ENCODE measurements around the gene RUFY4. TPM values are rescaled to one million over a fixed set of nuclear protein-coding genes. Genes with fewer than 3 reads are reported as not detected.

The RUFY4 gene
- total and polyA plus RNA-seq, 2 experiments from 2014 or later, result 0.27 TPM; not detected in 1

DNA sequence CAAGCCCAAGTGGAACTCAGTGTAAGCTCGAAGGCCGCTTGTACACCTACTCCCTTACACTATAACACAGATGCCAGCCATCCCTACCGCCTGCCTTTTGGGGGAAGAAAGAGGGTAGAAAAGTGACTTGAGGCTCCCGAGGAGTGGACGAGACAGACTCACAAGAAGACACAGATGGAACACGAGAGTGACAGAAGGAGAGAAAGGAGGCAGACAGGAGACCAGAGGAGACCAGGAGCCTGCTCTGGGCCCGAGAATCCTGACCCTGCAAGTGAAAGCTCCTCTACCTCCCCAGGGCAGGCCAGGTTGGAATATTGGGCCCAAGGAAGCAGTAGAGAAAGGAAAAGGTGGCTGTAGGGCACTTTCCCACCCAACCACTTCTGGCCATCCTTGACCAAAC is 42.8 kb upstream of the RUFY4 start (continued):
- TF ChIP-seq, protein P1, sequence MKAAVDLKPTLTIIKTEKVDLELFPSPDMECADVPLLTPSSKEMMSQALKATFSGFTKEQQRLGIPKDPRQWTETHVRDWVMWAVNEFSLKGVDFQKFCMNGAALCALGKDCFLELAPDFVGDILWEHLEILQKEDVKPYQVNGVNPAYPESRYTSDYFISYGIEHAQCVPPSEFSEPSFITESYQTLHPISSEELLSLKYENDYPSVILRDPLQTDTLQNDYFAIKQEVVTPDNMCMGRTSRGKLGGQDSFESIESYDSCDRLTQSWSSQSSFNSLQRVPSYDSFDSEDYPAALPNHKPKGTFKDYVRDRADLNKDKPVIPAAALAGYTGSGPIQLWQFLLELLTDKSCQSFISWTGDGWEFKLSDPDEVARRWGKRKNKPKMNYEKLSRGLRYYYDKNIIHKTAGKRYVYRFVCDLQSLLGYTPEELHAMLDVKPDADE (IDR thresholded peaks at IDR 0.05), result no peak
- TF ChIP-seq, protein P2, sequence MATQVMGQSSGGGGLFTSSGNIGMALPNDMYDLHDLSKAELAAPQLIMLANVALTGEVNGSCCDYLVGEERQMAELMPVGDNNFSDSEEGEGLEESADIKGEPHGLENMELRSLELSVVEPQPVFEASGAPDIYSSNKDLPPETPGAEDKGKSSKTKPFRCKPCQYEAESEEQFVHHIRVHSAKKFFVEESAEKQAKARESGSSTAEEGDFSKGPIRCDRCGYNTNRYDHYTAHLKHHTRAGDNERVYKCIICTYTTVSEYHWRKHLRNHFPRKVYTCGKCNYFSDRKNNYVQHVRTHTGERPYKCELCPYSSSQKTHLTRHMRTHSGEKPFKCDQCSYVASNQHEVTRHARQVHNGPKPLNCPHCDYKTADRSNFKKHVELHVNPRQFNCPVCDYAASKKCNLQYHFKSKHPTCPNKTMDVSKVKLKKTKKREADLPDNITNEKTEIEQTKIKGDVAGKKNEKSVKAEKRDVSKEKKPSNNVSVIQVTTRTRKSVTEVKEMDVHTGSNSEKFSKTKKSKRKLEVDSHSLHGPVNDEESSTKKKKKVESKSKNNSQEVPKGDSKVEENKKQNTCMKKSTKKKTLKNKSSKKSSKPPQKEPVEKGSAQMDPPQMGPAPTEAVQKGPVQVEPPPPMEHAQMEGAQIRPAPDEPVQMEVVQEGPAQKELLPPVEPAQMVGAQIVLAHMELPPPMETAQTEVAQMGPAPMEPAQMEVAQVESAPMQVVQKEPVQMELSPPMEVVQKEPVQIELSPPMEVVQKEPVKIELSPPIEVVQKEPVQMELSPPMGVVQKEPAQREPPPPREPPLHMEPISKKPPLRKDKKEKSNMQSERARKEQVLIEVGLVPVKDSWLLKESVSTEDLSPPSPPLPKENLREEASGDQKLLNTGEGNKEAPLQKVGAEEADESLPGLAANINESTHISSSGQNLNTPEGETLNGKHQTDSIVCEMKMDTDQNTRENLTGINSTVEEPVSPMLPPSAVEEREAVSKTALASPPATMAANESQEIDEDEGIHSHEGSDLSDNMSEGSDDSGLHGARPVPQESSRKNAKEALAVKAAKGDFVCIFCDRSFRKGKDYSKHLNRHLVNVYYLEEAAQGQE (IDR thresholded peaks at IDR 0.05; ENCODE audit: unreplicated experiment), result no peak

DNA sequence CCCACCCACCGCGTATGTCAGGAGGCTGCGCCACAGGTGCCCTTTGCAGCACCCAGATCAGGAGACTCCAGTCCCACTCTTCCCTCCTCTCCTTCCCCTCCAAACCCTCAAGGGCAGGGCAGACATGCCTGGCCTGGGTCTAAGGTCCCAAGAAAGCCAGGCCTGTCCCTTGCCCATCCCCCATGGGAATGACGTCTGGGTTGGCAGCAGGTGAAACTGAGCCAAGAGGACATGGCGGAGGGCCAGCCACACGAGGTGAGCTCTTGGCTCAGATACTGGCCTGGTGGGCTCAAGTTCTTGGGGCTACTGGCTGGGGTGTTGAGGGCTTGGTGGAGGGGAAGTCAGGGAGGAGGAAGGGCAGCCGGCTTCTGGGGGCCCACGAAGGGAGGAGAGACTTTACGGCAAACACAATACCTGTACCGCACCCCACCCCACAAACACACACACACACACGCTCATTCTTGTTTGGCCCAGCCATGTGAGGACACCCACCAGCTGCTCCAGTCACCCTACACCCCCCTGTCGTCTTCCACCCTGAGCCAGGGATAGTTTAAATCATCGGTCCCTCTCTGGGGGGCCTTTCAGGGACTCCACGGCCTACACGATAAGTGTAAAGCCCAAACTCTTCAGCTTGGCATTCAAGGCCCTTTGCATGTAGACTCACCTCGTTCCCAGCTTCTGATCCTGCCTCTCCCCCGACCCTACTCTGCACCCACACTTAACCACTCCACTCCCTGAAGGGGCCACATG is 42.2 kb upstream of the RUFY4 start:
- Histone ChIP-seq H3K4me2 (no peak overlapping the region), H3K9me2 (ENCODE audit: insufficient read depth) (no peaks in the 10 kb centered on the region), H3K36me3 (ENCODE audit: insufficient read depth) (no peaks in the 10 kb centered on the region), H3K4me3 (no peak overlapping the region), H3K27ac (ENCODE audit: low read depth) (no peak overlapping the region), H3K4me1 (ENCODE audit: insufficient read depth) (peaks cover 13% of the 10 kb centered on the region), H3F3A (replicated peaks; ENCODE audit: low read depth) (no peaks in the 10 kb centered on the region), H4K20me1 (replicated peaks; ENCODE audit: insufficient read depth) (no peaks in the 10 kb centered on the region), H2AFZ (no peak overlapping the region), H3K27me3 (ENCODE audit: insufficient read depth) (no peaks in the 10 kb centered on the region), H3K79me2 (replicated peaks; ENCODE audit: insufficient read depth) (no peaks in the 10 kb centered on the region)
- Mint-ChIP-seq H3K4me3 (no peak overlapping the region), H3K27me3 (ENCODE audit: insufficient read depth, low read depth, poor library complexity) (peaks cover 13% of the 10 kb centered on the region), H3K9me3 (no peaks in the 10 kb centered on the region), H3K27ac (no peak overlapping the region), H3K36me3 (ENCODE audit: low read depth) (no peaks in the 10 kb centered on the region), H3K4me1 (peaks cover 22% of the 10 kb centered on the region)
- no peak for ATAC-seq
- no peak for DNase-seq (ENCODE audit: low spot score)
- TF ChIP-seq ZNF331 (CRISPR knock-in tag; IDR thresholded peaks at IDR 0.05; ENCODE audit: low read depth), result no peak
- TF ChIP-seq, protein P3, sequence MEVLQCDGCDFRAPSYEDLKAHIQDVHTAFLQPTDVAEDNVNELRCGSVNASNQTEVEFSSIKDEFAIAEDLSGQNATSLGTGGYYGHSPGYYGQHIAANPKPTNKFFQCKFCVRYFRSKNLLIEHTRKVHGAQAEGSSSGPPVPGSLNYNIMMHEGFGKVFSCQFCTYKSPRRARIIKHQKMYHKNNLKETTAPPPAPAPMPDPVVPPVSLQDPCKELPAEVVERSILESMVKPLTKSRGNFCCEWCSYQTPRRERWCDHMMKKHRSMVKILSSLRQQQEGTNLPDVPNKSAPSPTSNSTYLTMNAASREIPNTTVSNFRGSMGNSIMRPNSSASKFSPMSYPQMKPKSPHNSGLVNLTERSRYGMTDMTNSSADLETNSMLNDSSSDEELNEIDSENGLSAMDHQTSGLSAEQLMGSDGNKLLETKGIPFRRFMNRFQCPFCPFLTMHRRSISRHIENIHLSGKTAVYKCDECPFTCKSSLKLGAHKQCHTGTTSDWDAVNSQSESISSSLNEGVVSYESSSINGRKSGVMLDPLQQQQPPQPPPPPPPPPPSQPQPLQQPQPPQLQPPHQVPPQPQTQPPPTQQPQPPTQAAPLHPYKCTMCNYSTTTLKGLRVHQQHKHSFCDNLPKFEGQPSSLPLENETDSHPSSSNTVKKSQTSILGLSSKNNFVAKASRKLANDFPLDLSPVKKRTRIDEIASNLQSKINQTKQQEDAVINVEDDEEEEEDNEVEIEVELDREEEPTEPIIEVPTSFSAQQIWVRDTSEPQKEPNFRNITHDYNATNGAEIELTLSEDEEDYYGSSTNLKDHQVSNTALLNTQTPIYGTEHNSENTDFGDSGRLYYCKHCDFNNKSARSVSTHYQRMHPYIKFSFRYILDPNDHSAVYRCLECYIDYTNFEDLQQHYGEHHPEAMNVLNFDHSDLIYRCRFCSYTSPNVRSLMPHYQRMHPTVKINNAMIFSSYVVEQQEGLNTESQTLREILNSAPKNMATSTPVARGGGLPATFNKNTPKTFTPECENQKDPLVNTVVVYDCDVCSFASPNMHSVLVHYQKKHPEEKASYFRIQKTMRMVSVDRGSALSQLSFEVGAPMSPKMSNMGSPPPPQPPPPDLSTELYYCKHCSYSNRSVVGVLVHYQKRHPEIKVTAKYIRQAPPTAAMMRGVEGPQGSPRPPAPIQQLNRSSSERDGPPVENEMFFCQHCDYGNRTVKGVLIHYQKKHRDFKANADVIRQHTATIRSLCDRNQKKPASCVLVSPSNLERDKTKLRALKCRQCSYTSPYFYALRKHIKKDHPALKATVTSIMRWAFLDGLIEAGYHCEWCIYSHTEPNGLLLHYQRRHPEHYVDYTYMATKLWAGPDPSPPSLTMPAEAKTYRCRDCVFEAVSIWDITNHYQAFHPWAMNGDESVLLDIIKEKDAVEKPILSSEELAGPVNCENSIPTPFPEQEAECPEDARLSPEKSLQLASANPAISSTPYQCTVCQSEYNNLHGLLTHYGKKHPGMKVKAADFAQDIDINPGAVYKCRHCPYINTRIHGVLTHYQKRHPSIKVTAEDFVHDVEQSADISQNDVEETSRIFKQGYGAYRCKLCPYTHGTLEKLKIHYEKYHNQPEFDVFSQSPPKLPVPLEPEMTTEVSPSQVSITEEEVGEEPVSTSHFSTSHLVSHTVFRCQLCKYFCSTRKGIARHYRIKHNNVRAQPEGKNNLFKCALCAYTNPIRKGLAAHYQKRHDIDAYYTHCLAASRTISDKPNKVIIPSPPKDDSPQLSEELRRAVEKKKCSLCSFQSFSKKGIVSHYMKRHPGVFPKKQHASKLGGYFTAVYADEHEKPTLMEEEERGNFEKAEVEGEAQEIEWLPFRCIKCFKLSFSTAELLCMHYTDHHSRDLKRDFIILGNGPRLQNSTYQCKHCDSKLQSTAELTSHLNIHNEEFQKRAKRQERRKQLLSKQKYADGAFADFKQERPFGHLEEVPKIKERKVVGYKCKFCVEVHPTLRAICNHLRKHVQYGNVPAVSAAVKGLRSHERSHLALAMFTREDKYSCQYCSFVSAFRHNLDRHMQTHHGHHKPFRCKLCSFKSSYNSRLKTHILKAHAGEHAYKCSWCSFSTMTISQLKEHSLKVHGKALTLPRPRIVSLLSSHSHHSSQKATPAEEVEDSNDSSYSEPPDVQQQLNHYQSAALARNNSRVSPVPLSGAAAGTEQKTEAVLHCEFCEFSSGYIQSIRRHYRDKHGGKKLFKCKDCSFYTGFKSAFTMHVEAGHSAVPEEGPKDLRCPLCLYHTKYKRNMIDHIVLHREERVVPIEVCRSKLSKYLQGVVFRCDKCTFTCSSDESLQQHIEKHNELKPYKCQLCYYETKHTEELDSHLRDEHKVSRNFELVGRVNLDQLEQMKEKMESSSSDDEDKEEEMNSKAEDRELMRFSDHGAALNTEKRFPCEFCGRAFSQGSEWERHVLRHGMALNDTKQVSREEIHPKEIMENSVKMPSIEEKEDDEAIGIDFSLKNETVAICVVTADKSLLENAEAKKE (CRISPR knock-in tag; IDR thresholded peaks at IDR 0.05), result no peak
- TF ChIP-seq STAT1 (IDR thresholded peaks at IDR 0.05; ENCODE audit: unreplicated experiment), result no peak
- TF ChIP-seq POLR2AphosphoS5 (IDR thresholded peaks at IDR 0.05; ENCODE audit: low read depth), result no peak
- TF ChIP-seq, protein P2 (IDR thresholded peaks at IDR 0.05; ENCODE audit: unreplicated experiment), result no peak
- TF ChIP-seq ZNF114 (CRISPR knock-in tag; IDR thresholded peaks at IDR 0.05), result no peak
- no peak for TF ChIP-seq NANOG (IDR thresholded peaks at IDR 0.05; ENCODE audit: borderline replicate concordance)
- TF ChIP-seq, protein P1 (IDR thresholded peaks at IDR 0.05), result no peak

All from GM23338 (cell line).